Smooth muscle cell (in vitro differentiated cells): Measurements from ENCODE around the gene ALCAM. TPM values are rescaled to one million over a fixed set of nuclear protein-coding genes. Genes with fewer than 3 reads are reported as not detected.
A peak's percentile ranks its signal among the peaks of the same experiment; 100 is the strongest.

Source experiments
- DNase-seq: peaks from one replicate; lab custom pipeline; 2025; ENCODE audit not compliant: unreplicated experiment; lab: John Stamatoyannopoulos, UW
- H2AFZ ChIP-seq: fragments of 200-600 bp; sonication (generic); 2 replicates; pipeline ENCODE4 v1.6.0; 2016; ENCODE audit warnings: antibody characterized with exemption, low read depth, mild to moderate bottlenecking
- H3F3A ChIP-seq: fragments of 200-600 bp; sonication (generic); 2 replicates; pipeline ENCODE4 v1.6.0; 2017; ENCODE audit warnings: antibody characterized with exemption, low read depth
- H3K27ac ChIP-seq: fragments of 200-600 bp; sonication (generic); 2 replicates; pipeline ENCODE4 v1.5.1; 2016; ENCODE audit warnings: low read depth, mild to moderate bottlenecking
- H3K27me3 ChIP-seq: fragments of 200-600 bp; sonication (generic); 2 replicates; pipeline ENCODE4 v1.6.1; 2016; ENCODE audit warnings: low read depth, mild to moderate bottlenecking
- H3K36me3 ChIP-seq: fragments of 200-600 bp; sonication (generic); 2 replicates; pipeline ENCODE4 v1.5.1; 2016; ENCODE audit warnings: low read depth
- H3K4me1 ChIP-seq: fragments of 200-600 bp; sonication (generic); 2 replicates; pipeline ENCODE4 v1.5.1; 2016; ENCODE audit warnings: low read depth
- H3K4me2 ChIP-seq: fragments of 200-600 bp; sonication (generic); 2 replicates; pipeline ENCODE4 v1.6.0; 2016; ENCODE audit warnings: mild to moderate bottlenecking
- H3K4me3 ChIP-seq: fragments of 200-600 bp; sonication (generic); 2 replicates; pipeline ENCODE4 v1.5.1; 2016; ENCODE audit warnings: mild to moderate bottlenecking
- H3K79me2 ChIP-seq: fragments of 200-600 bp; sonication (generic); 2 replicates; pipeline ENCODE4 v1.6.0; 2016; ENCODE audit warnings: low read depth, mild to moderate bottlenecking
- H3K9ac ChIP-seq: fragments of 200-600 bp; sonication (generic); 2 replicates; pipeline ENCODE4 v1.6.0; 2016; ENCODE audit warnings: low read depth
- H3K9me3 ChIP-seq: fragments of 200-600 bp; sonication (generic); replicated peaks from 2 replicates; pipeline ENCODE4 v1.5.1; 2016; ENCODE audit warnings: low read depth
- H4K20me1 ChIP-seq: fragments of 200-600 bp; sonication (generic); 2 replicates; pipeline ENCODE4 v1.6.0; 2016; ENCODE audit warnings: low read depth
- WGBS: methylation state at CpG from one replicate; pipeline ENCODE4 v1.1.7; 2016; ENCODE audit warnings: low lambda C conversion rate; 5-methylcytosine and 5-hydroxymethylcytosine counted together
- polyA plus RNA-seq: library from polyadenylated mRNA; unstranded; fragments of >200 nt; fragmentation: Nextera tagmentation; extraction: Ambion mirVana; gene quantifications from 2 replicates; pipeline ENCODE4 v1.2.1, GENCODE V29; 2016
- total RNA-seq: library from RNA; depleted of rRNA; stranded (reverse); fragments of >200 nt; gene quantifications from 2 replicates; pipeline ENCODE4 v1.2.3, GENCODE V29; 2014
- TF ChIP-seq, protein P1 (sequence below): fragments of 200-600 bp; sonication (generic); IDR thresholded peaks from 2 replicates; pipeline ENCODE4 v1.5.1; 2017; ENCODE audit warnings: borderline replicate concordance, mild to moderate bottlenecking, antibody characterized with exemption; ENCODE audit not compliant: insufficient read depth, poor library complexity, severe bottlenecking

Gene ALCAM
- total and polyA plus RNA-seq, 2 experiments from 2014 or later: 110 to 314 TPM

GRCh38 chr3:105375750-105376511 lies 9.2 kb downstream of the ALCAM start:
- Histone ChIP-seq H4K20me1 (no peaks in the 10 kb centered on the region), H3K4me2 (peak overlapping the region; percentile 70), H2AFZ (peak overlapping the region; percentile 24), H3K27ac (peak overlapping the region; percentile 70), H3K36me3 (no peaks in the 10 kb centered on the region), H3K4me3 (peak overlapping the region; percentile 17), H3F3A (peaks cover 7% of the 10 kb centered on the region), H3K79me2 (peaks cover 100% of the 10 kb centered on the region), H3K9me3 (no peaks in the 10 kb centered on the region), H3K4me1 (peaks cover 24% of the 10 kb centered on the region), H3K27me3 (no peaks in the 10 kb centered on the region), H3K9ac (peak overlapping the region; percentile 56)
- whole genome bisulfite sequencing: 78% methylated on average over 8 of the region's 8 CpGs
- TF ChIP-seq, protein P1, sequence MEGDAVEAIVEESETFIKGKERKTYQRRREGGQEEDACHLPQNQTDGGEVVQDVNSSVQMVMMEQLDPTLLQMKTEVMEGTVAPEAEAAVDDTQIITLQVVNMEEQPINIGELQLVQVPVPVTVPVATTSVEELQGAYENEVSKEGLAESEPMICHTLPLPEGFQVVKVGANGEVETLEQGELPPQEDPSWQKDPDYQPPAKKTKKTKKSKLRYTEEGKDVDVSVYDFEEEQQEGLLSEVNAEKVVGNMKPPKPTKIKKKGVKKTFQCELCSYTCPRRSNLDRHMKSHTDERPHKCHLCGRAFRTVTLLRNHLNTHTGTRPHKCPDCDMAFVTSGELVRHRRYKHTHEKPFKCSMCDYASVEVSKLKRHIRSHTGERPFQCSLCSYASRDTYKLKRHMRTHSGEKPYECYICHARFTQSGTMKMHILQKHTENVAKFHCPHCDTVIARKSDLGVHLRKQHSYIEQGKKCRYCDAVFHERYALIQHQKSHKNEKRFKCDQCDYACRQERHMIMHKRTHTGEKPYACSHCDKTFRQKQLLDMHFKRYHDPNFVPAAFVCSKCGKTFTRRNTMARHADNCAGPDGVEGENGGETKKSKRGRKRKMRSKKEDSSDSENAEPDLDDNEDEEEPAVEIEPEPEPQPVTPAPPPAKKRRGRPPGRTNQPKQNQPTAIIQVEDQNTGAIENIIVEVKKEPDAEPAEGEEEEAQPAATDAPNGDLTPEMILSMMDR: no peak
- DNase-seq: no peak

DNA sequence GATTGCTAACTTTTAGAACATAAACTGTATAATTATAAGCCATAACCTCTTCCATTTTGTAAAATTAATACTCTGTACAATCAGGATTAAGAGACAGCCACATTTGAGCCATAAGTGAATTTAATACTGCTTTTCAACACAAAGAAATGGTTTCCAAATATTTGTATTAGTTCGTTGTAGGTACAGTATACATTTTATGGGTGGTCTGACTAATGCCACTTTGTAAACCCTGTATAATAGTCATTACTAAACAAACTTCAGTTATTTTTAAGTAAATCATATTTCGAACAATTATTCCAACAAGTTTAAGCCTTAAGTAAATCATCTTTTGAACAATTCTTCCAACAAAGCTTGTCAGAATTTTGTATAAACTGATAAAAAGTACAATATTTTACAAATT lies 11.0 kb downstream of the ALCAM start:
- Histone ChIP-seq H3K27ac (no peak overlapping the region), H3F3A (peaks cover 7% of the 10 kb centered on the region), H4K20me1 (no peaks in the 10 kb centered on the region), H3K36me3 (no peaks in the 10 kb centered on the region), H3K27me3 (no peaks in the 10 kb centered on the region), H3K4me1 (peaks cover 7% of the 10 kb centered on the region), H2AFZ (no peak overlapping the region), H3K9me3 (no peaks in the 10 kb centered on the region), H3K79me2 (peaks cover 100% of the 10 kb centered on the region), H3K4me2 (peak overlapping the region; percentile 70), H3K9ac (no peak overlapping the region), H3K4me3 (no peak overlapping the region)
- TF ChIP-seq, protein P1: no peak
- no peak for DNase-seq
- WGBS: 75% methylated on average over 2 of the region's 2 CpGs

- H3K36me3 ChIP-seq: peaks cover 4% of the 10 kb centered on the region
- peak overlapping the region; percentile 31 for H3K4me3 ChIP-seq
- H3F3A ChIP-seq: peaks cover 14% of the 10 kb centered on the region
- DNase-seq: no peak
- peak overlapping the region; percentile 19 for H2AFZ ChIP-seq
- H3K4me2 ChIP-seq: peak overlapping the region; percentile 81
- H3K27me3 ChIP-seq: no peaks in the 10 kb centered on the region
- H3K9me3 ChIP-seq: no peaks in the 10 kb centered on the region
- TF ChIP-seq, protein P1: no peak
- H3K27ac ChIP-seq: peak overlapping the region; percentile 85
- peak overlapping the region; percentile 32 for H3K9ac ChIP-seq
- peaks cover 31% of the 10 kb centered on the region for H3K4me1 ChIP-seq
- H4K20me1 ChIP-seq: no peaks in the 10 kb centered on the region
- H3K79me2 ChIP-seq: peaks cover 100% of the 10 kb centered on the region
- WGBS: 25% methylated on average over 2 of the region's 2 CpGs
Measured at GRCh38 chr3:105385179-105385578, 18.5 kb downstream of the ALCAM start.
